DMS153 treated with DMSO at 0.1 percent for 48 hours (cell line): ENCODE results near the gene ASB16.
"Not testable (repeated sequence)": the region's sequence is repeated elsewhere in the genome, so short reads cannot be mapped to it uniquely, and the experiment has no call there.

Experiments used
- DNase-seq: peaks from one replicate; lab custom pipeline; 2025; ENCODE audit not compliant: unreplicated experiment; lab: John Stamatoyannopoulos, UW

ASB16 gene

DNA sequence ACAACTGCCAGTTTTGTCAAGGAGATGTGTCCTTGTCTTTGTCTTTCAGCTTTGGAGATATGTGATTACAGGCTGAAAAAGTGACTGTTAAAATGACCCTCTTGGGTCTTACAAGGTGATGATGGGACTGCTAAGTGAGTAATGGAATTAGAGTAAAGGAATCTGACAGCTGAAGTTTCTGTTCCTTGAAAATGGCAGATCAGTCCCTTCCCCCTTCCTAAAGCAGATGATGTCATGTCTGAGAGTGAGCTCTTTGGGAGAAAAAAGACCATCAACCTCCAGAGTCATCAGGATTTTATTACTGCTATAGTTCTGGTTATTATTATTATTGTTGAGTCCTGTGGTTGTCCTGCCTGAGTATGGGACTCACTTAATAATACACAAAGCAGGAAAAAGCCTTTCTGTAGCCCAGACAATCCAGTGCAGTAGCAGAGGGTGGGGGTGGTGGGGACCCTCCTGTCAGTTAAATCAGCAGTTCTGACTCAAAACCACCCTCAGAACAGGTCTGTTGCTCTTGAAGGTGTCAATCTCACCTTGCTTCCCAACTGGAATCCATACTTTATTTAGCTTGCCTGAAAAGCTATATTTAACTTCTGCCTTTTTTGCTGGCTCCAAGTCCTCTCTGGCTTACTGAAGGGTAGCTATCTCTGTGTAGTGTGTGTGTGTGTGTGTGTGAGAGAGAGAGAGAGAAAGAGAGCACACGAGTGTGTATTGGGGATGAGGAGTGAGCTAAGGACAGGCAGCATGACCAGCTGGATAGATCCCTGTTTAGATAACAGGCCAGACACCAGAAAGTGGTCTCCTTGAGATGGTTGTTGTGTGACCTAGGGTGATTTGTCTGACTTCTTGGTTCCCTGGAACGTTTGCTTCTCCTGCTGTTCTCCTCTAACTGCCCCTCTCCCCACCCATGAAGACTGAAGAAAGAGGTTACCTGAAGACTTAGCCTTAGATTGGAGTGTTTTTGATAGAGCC lies 23.8 kb upstream of the ASB16 start:
- DNase-seq: no peak

- no peak for DNase-seq
These were observed 22.7 kb upstream of the ASB16 start for GRCh38 chr17:44147812-44148211.

GRCh38 chr17:44149066-44149465 lies 21.4 kb upstream of the ASB16 start:
- not testable (repeated sequence) for DNase-seq

DNA sequence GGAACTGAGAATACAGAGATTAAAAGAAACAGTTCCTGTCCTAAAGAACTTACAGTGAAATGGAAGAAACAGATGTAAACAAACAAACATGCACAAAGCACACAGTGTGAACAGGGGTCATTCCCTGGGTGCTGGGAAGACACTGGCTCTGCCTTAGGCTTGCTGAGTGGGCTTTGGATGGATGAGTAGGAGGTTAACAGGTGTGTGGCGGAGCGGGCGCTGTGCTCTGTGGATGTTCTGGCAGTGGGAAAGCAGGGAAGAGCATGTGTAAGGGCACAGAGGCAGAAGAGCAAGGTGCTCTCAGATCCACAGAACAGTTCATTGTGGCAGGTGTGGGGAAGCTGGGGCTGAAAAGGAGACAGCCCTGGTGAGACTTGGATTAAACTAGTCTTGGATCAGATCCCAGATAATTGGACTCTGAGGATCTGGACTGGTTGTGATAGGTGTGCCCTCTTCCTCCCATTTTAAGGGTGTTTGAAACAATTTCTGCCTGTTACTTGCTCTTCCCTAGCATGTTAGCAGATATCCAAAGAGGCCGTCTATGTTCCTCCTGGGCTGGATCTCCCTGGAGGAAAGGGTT lies 20.7 kb upstream of the ASB16 start:
- DNase-seq: no peak

DNA sequence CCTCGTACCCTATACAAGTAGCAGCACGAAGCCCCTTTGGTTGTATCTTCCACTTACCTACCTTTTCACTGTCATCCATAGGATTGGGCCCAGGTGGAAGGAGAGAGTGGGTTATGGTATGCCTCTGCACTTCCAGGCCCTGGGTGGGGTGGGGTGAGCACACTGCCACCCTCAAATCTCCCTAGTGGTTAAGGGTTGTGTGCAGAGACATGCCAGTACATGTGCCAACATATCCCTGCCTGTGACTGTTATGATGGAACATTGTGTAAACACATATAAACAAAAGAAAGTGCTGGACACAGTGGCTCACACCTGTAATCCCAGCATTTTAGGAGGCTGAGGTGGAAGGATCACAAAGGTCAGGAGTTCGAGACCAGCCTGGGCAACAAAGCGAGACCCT lies 17.6 kb upstream of the ASB16 start:
- no peak for DNase-seq

GRCh38 chr17:44155488-44155887 lies 15.0 kb upstream of the ASB16 start:
- no peak for DNase-seq

GRCh38 chr17:44159519-44160210 lies 10.8 kb upstream of the ASB16 start:
- DNase-seq: no peak

- no peak for DNase-seq
These were observed 6.0 kb upstream of the ASB16 start for GRCh38 chr17:44164476-44164875.

DNA sequence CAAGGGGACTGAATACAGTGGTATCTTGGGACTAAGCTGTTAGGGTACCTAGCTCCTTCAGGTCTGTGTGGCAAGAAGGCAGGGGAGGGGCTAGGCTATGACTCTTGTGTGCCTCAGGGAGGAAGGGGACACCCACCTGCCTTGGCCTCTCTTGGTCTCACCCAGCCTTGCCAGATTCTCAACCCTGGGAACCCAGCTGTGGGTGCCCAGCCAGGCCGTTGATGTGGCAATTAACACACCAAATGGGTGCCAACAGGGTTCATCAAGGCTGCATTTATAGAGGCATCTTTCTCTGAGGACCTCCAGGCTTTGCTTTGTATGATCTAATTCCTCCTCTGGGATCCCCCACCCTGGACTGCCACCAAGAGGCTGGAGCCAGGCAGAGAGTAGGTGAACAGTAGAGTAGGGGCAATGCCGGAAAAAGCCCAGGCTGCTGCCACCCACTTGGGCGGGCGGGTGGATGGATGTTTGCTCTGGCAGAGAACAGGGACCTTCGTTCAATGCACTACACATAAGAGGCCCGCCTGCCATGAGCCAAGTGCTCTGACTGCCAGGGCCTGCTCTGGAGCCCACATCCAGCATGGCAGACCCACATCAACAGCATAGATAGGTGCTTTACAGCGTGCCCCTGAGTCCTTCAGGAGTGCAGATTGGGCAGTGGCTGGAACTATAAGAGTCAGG lies 3.2 kb upstream of the ASB16 start:
- no peak for DNase-seq

DNA sequence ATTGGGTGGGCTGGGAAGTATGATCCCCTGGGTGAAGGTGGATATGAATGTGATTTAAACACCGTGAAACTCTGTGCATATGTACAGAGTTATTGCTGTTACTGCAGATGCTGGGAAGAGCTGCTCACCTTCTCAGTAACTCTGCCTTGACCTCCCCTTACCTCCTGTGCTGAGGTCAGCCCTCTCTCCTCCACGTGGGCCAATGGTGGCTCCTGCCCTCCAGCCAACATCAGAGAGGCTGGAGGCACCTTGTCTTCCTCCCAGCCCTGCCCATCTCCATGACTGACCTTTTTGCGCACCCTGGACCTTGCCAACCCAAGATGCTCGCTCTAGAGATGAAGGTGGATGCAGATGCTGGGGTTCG lies 387 bp upstream of the ASB16 start:
- no peak for DNase-seq

GRCh38 chr17:44171931-44172455 lies 1.5 kb downstream of the ASB16 start:
- no peak for DNase-seq

DNA sequence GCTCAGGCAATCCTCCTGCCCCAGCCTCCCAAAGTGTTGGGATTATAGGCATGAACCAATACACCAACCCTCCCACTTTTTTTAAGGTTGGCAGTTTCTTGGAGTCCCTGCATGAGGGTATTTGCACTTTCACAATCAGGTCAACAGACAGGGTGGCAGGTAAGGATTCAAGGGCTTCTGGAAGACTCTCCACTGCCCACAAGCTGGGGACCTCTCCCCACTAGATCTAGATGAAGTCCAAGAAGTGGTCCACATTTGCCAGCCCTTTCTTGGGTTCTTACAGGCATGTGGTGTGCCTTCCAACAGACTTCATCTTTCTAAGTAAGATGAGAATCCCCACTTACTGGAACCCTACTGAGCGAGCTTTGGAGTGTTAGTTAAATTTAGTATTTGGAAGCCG lies 3.9 kb downstream of the ASB16 start:
- DNase-seq: no peak

- no peak for DNase-seq
These were observed 5.8 kb downstream of the ASB16 start for GRCh38 chr17:44176257-44176656.

DNA sequence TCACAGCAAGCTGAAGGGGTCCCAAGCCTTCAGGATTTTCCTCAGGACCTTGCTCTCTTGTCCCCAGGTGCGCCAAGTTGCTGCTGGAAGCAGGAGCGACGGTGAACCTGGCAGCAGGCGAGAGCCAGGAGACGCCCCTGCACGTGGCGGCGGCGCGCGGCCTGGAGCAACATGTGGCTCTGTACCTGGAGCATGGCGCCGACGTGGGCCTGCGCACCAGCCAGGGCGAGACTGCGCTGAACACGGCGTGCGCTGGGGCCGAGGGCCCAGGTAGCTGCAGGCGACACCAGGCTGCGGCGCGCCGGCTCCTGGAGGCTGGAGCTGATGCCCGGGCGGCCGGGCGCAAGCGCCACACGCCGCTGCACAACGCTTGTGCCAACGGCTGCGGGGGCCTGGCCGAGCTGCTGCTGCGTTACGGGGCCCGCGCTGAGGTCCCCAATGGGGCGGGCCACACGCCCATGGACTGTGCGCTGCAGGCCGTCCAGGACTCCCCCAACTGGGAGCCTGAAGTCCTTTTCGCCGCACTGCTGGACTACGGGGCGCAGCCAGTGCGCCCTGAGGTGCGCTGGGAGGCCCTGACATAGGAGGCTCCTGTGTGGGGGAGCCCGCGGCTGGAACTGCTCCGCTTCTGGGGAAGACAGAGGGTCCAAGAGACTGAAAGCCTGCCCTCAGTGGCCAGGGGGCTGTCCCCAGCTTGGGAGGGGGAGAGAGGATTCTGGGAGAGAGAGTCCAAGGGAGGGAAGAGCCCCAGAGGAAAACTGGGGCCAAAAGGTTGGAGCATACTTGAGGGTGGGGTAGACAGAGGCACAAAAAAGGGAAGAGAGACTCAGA lies 6.4 kb downstream of the ASB16 start:
- no peak for DNase-seq

GRCh38 chr17:44177640-44178039 lies 7.1 kb downstream of the ASB16 start:
- DNase-seq: no peak

DNA sequence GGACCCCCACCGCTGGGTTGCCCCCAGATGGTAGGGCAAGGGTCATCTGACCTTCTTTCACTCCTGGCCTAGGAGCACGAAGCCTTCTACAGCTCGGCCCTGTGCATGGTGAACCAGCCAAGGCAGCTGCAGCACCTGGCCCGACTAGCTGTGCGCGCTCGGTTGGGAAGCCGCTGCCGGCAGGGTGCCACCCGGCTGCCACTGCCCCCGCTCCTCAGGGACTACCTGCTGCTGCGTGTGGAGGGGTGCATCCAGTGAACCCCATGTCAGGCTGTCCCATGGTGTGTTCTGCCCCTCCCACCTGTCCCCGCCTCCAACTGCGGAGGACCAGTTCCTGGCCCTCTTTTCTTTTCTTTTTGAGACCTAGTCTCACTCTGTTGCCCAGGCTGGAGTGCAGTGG lies 7.6 kb downstream of the ASB16 start:
- DNase-seq: no peak

DNA sequence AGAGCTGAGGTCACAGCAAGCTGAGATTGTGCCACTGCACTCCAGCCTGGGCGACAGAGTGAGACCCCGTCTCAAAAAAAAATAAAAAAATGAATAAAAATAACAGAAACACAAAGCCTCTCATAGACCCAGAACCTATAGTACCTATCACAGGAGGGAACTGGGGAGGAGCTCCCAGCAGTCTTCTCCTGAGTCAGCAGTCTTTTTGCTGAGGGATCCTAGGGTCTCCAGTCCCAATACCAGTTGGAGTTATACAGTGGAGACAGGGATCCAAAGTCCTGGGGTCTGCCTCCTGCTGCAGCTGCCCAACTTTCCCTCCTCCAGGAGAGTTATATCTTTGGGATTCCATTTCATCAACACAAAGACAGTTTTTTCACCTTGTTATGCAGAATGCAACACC lies 12.5 kb downstream of the ASB16 start:
- DNase-seq: no peak

GRCh38 chr17:44184212-44184810 lies 13.8 kb downstream of the ASB16 start:
- DNase-seq: no peak

- peak; percentile 99 for DNase-seq
These were observed 16.0 kb downstream of the ASB16 start, which contains the start of gene TMUB2 for GRCh38 chr17:44186307-44187130. Gene TMUB2 (plus strand): TSS chr17:44186972. CDS start chr17:44187709, 737 bp downstream.
